HG03280 (cell line): ENCODE results near the gene ABLIM1.

Source experiments
- ATAC-seq: cut with Tn5 transposase; IDR thresholded peaks from one replicate; pipeline ENCODE4 v1.9.1; 2021; ENCODE audit warnings: mild to moderate bottlenecking, moderate library complexity; ENCODE audit not compliant: unreplicated experiment

Gene ABLIM1

GRCh38 chr10:114429581-114430335 is 228.3 kb downstream of the ABLIM1 start:
- no peak for ATAC-seq

- ATAC-seq, result no peak
Observed at GRCh38 chr10:114427124-114427852, 230.8 kb downstream of the ABLIM1 start.

- ATAC-seq, result no peak
Observed at GRCh38 chr10:114426476-114426875, 231.6 kb downstream of the ABLIM1 start.

- ATAC-seq, result no peak
Observed at GRCh38 chr10:114420811-114421485, 237.1 kb downstream of the ABLIM1 start.

GRCh38 chr10:114418109-114418508 is 240.0 kb downstream of the ABLIM1 start:
- ATAC-seq, result no peak

GRCh38 chr10:114412907-114413797 is 244.9 kb downstream of the ABLIM1 start:
- no peak for ATAC-seq

GRCh38 chr10:114408968-114409444 is 249.1 kb downstream of the ABLIM1 start:
- no peak for ATAC-seq

- ATAC-seq, result no peak
Observed at GRCh38 chr10:114408112-114408967, 249.7 kb downstream of the ABLIM1 start.

- ATAC-seq, result no peak
Observed at GRCh38 chr10:114406455-114406854, 251.6 kb downstream of the ABLIM1 start.

GRCh38 chr10:114405011-114405350 is 253.1 kb downstream of the ABLIM1 start:
- no peak for ATAC-seq

- ATAC-seq, result no peak
Observed at GRCh38 chr10:114404171-114405010, 253.7 kb downstream of the ABLIM1 start, which contains the start of gene AFAP1L2. Gene AFAP1L2 (minus strand): TSS chr10:114404502. CDS start chr10:114404455, 47 bp downstream.

GRCh38 chr10:114403541-114404161 is 254.4 kb downstream of the ABLIM1 start:
- ATAC-seq, result no peak

GRCh38 chr10:114402871-114403540 is 255.1 kb downstream of the ABLIM1 start:
- ATAC-seq, result no peak

- no peak for ATAC-seq
Observed at GRCh38 chr10:114402233-114402632, 255.8 kb downstream of the ABLIM1 start.

- no peak for ATAC-seq
Observed at GRCh38 chr10:114401195-114401791, 256.8 kb downstream of the ABLIM1 start.

- ATAC-seq, result no peak
Observed at GRCh38 chr10:114400091-114400490, 258.0 kb downstream of the ABLIM1 start.

- no peak for ATAC-seq
Observed at GRCh38 chr10:114399576-114399975, 258.5 kb downstream of the ABLIM1 start.
